Femur (tissue), 1 donor: Measurements from ENCODE around the gene CPNE9.
A peak's percentile ranks its signal among the peaks of the same experiment; 100 is the strongest.

Experiments used
- DNase-seq: peaks from one replicate; pipeline ENCODE4 v3.0.0-alpha.2; 2017

CPNE9 gene, protein sequence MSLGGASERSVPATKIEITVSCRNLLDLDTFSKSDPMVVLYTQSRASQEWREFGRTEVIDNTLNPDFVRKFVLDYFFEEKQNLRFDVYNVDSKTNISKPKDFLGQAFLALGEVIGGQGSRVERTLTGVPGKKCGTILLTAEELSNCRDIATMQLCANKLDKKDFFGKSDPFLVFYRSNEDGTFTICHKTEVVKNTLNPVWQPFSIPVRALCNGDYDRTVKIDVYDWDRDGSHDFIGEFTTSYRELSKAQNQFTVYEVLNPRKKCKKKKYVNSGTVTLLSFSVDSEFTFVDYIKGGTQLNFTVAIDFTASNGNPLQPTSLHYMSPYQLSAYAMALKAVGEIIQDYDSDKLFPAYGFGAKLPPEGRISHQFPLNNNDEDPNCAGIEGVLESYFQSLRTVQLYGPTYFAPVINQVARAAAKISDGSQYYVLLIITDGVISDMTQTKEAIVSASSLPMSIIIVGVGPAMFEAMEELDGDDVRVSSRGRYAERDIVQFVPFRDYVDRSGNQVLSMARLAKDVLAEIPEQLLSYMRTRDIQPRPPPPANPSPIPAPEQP

DNA sequence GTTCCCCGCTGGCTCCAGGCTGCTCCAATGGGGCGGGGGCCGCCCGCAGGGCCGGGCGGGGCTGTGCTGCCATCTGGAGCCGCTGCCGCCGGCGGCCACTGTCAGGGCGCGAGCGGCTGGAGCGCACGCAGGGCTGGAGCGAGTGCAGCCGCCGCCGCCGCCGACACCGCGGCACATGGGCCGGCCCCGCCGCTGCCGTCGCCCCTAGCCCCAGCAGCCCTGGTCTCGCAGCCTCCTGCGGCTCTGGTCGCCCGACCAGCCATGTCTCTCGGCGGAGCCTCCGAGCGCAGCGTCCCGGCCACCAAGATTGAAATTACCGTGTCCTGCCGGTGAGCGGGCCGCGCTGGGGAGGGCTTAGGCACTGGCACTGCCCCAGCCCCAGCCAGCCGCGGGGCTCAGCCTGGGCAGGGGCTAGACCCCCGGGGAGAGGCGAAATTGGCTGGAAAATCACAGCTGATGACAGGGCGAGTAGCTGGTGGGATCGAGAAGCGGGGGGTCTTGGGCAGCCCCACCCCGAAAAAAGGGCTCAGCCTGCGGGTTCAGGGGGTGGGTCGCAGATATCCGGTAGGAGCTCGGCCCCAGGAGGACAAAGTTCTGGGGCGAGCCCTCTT, at the start of gene CPNE9:
CPNE9 (plus strand) TSS at position 98 of the 611 bp plus-strand sequence; CDS start at position 262, 164 bp downstream.
- no peak for DNase-seq

DNA sequence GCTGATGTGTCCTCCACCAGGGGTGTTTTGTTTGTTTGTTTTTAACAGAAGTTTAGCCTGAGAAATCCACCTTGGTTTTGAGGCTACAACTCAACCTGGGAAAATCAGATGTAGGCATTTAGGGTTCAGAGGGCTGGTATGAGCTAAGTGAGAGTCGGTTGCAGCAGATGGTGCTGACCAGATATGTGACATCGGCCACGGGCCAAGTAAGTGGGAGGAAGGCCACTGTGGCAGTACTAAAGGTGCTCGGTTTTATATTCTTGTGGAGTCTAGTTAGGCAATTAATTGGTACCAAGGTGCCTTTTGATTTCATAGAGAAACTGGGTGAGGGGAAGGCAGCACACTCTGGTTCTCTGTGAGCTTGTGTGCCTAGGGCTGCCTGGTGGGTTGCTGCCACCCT, 43.8 kb upstream of the CPNE9 start:
- no peak for DNase-seq

DNA sequence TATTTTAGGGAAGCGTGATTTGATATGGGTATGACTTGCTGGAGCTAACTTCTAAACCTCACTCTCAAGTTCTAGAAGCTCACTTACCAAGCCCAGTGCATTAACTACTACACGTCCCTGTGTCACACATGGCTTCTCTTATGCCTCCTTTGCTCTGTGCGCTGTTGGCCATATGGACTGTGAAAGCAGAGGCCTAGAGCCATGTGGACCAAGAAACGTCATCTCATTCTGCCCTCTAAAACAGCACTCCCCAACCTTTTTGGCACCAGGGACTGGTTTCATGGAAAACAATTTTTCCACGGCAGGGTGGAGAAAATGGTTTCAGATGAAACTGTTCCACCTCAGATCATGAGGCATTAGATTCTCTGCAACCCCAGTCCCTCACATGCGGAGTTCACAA, 42.7 kb upstream of the CPNE9 start:
- DNase-seq = no peak

DNA sequence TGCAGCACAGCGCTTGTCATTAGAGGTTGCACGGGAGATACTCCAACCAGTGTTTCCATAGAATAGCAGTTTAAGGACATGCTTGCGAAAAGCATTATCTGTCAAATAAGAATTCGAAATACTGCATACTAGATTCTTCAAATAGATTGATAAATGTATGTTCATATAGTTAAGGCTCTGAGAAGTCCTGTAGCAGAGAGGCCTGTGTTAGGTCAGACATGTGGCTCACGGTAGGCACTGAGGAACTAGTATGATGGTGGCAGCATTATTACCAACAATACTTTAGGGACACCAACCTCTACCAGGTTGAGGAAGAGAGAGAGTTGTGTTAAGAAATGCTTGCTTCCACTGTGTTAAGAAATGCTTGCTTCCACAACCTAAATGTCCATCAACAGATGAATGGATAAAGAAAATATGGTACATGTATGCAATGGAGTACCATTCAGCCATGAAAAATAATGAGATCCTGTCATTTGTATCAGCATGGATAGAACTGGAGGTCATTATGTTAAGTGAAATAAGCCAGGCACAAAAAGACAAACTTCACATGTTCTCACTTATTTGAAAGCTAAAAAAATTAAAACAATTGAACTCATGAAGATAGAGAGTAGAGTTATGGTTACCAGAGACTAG, 39.4 kb upstream of the CPNE9 start:
- no peak for DNase-seq

DNA sequence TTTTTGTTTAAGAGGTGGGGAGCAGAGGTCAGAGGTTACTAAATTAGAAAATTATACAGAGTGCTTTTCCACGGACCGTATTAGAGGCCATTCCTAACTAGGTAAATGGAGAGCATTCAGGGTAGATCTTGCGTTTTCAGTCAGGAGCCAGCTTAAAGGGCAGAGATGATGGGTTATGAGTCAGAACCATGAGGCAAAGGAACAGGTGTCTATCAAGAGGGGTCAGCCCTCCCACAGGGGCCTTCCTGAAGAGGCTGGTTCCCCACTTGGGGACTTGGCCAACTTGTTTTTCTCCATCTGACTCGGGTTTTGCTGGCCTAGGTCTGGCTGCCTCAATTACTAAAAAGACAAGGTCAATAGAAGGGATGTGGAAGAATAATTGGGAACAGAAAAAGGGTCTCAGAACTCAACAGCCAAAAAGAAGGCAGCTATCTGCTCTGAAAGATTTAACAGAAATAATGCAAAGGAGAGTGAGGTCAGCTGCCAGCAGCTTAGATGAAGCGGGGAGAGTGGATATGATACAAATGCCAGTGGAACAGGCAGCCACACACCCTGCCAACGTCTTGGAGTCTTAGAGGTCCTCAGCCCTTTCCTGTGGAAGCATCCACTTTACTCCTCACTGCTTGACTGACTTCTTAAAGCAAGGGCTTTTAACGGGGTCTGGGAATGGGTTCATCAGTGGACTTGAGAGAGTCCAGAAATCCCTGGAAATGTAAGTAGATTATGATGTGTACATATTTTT, 36.8 kb upstream of the CPNE9 start:
- no peak for DNase-seq

DNA sequence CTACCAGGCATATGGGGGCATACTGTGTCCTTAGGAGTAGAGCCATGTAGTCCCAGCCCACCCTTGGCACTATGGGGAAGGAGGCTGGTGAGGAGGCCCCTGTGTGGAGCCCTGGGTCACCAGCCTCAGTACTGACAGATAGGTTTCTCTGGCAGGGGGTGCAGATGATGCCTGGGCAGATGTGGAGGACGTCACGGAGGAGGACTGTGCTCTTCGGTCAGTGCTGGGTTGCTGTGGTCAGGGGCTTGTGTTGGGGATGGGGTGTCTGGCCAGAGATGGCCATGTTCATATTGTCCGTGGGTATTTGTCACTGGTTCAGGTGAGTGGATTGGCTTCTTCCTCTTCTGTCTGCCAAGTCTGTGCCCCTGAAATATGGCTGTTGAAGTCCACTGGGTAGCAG, 34.4 kb upstream of the CPNE9 start:
- no peak for DNase-seq

DNA sequence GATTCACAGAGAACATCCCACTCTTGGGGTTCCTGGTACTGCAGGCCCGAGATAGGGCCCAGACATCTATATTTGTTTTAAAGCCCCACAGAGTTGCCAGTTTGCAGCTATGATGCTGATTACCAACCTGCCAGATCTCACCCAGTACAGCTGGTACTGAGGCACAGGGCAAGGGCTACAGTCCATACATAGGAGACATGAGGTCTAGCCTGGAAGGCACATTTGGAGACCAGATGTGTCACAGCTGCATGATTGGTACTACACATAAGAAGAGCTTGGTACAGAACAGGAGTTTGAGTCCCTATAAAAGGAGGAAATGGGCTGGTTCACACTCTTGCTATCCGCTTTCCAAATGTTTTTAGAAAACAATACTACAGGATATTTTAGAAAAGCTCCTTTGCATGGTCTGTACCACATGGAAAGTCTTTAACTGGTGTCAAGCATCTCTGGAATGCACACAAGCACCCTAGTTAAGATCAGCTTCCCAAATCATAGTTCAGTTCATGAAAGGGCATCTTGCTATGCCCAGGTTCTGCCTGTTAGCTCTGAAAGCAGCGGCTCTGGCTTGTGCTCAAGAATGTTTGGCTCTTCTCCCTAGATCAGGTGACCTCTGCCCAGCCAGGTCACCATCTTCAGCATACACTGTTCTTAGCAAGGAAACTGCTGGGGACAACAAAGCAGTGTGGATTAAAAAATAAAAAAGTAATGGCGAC, 33.8 kb upstream of the CPNE9 start:
- no peak for DNase-seq

DNA sequence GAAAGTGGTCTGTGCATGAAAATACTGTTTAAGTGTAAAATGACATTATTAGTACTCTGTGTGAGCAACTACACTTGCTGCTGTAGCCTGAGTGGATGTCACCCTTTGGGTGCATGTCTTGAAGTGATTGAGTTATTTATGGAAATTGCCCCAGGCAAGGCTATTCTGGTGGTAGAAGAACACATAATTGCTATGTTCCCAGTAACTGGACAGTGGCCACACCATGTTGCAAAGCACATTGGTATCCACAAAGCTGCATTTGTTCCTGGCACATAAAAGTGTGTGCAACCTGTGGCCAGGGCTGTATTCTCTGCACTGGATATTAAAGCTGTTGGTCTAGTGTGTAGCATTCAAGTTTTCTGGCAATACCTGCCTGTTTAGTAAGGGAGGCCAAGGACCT, 30.6 kb upstream of the CPNE9 start:
- no peak for DNase-seq

DNA sequence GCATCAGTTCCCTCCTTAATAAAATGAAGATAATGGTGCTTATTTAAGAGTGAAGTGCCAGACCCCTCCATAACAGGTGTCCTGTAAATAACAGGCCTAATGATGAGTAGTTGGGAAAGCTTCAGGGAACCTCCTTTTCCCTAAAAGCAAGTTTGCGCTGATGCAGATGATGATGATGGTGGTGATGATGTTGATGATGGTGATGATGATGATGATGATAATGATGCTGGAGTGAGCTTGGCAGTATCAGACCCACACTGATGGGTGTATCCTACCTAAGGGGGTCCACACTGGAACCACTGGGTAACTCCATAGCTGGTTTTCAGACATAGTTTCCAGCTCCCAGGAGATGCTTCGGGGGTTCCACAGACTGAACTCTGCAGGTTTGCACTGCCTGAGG, 29.9 kb upstream of the CPNE9 start:
- no peak for DNase-seq

DNA sequence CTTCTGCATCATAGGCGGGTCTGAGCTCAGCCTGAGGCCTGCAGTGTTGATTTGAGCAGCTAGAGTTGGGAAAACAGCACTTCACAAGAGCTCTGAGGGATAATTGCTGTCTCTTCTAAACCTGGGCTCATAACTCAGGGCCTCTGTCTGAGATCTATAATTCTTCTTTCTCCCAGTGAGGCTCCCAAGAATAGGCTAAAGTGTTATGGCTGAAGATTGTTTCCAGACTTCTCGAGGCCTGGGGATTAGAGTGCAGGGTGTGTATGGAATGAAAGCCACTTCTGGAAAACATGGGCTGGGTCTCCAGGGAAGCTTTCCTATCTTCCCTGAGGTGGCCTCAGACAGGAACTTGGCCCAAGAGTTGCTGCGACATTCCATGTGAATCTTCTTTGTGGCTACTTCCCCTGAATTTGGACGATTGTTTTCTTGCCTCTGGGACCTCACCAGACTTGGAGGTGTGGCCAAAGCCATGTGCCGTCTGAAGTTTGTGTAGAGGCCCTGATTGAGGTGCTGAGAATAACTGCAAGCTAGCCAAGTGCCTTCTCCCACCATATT, 27.8 kb upstream of the CPNE9 start:
- DNase-seq = peak; percentile 29

DNA sequence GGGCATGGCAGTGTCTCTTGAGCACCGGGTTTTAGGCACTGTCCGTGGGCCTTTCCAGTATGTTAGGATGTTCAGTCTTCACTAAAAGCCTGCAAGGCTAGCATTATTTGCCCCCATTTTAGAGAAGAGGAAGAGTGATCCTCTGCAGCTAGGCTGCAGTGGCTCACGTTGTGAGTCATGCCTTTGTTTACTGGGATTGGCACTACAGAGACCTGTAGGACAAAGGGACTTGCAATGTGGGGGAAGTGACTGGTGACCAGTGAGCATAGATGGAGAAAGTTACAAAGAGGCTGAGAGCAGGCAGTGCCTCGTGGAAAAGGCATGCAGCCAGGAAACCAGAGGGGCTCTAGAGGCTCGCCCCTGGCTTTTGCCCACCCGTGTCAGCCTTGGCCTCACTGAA, 26.8 kb upstream of the CPNE9 start:
- no peak for DNase-seq

DNA sequence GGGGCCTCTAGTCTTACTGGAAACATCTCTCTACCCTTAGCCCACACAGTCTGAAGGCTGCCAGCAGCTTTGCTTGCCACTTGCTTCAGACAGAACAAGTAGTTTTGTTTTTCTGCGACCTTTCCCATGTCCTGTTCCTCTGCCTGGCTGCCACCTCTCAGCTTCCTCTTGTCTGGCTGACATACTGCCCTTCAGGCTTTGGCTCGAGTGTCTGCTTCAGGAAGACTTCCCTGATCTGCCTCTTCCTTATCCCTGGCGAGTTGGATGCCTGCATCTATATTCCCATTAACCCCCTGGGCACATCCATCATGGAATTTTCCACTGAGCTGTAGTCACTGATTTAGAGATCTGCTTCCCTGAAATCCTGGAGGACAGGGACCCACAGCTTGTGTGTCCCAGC, 25.1 kb upstream of the CPNE9 start:
- no peak for DNase-seq

DNA sequence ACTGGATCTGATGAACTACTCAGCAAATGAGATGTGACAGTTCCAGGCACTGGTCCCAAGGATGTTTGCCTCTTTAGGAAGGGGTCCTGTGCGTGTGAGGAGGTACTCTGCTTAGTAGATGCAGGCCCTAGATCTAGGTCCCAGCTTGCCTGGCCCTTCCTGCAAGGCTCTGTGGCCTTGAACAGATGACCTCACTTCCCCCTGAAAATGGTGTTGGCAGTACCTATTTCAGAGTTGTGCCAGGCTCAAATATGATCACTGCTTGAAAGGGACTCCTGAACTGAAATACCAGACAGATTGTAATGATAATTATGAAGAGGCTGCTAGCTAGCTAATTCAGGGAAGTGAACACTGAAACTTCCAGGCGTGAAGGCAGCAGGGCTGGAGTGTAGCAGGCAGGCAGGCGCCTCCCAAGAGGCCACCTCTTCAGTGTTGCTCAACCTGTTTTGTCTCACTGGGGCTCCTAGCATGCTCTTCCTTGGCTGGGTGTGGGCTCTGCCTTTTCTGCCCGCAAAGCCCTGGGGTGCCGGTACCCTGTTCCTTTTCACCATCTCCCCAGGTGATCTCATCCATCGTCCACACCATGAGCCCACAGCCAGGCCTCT, 24.1 kb upstream of the CPNE9 start:
- no peak for DNase-seq

DNA sequence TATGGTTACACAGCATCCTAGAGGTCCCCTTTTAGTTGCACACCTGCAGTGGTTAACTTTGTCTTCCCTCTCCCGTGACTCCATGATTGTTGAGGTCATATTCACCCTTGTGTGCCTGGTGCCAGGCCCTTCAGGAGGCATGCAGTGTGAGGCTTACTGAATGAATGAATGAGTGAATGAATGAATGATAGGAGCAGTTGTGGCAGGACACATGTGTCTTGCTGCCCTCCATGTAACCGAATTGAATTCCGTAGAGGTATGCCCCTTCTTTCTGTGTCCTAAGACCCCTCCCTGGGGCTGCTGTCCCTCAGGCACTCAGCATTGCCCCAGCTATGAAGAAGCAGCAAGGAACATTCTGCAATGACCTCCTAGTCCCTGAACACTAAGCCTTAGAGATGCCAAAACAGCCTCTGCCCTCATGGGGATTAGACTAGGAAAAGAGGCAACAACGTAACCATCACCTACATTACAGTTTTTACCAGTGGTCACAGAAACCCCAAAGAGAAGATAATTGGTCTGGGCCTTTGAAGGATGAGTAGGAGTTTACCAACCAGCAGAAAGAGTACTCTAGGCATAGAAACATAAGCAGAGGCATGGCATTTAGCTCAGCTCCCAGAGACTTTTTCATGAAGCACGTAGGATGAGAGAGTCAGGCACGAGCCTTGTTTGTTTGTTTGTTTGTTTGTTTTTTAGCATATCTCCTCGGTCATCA, 22.5 kb upstream of the CPNE9 start:
- no peak for DNase-seq

DNA sequence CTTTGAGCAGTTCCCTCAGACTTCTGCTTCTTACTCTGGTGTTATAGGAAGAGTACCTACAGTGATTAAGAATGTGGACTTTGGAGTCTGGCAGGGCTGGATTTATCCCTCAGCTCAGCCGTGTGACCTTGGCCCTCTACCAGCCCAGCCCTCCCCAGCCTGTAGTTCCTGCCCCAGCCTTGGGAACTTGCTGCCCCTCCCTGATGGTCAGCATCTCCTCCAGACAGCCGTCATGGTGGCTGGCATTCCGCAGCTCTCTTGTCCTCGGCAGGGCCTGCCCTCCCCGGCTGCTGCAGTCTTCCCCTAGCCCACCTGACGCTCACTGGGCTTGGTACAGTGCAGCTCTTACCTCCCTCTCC, 21.9 kb upstream of the CPNE9 start:
- no peak for DNase-seq

DNA sequence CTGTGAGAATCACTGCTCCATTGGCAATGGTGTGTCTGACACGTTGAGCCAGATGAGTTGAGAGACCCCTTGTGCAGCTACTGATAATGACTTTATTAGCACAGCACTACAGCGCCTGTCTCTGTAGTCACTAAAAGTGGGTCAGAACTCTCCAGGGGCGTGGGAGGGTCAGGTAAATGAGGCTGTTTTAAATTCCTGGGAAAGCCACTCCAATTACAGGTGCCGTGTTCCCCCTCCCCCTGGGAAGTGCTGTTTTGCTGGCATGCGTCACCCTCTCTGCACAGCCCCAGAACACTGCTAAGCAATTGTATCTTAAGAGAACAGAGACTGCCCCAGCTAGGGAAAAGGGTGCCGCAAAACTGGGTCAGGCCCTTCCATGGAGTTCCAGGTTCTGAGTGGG, 21.5 kb upstream of the CPNE9 start:
- no peak for DNase-seq

DNA sequence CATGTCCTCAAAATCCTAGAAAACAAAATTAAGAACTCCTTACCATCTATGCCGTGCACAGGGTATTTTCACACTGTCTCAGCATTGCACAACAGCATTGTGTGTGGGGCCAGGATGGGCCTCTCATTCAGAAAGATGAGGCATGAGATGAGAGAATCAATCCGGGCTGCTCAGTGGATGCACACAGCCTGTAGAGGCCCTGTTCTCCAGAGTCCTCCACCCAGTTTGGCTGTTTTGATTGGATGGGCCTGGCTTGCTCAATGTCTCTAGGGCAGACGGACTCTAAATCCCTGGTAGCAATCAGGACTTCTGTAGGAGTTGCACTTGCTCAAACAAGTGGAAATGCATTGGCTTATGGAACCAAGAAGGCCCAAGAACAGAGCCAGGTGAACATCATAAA, 20.2 kb upstream of the CPNE9 start:
- no peak for DNase-seq

DNA sequence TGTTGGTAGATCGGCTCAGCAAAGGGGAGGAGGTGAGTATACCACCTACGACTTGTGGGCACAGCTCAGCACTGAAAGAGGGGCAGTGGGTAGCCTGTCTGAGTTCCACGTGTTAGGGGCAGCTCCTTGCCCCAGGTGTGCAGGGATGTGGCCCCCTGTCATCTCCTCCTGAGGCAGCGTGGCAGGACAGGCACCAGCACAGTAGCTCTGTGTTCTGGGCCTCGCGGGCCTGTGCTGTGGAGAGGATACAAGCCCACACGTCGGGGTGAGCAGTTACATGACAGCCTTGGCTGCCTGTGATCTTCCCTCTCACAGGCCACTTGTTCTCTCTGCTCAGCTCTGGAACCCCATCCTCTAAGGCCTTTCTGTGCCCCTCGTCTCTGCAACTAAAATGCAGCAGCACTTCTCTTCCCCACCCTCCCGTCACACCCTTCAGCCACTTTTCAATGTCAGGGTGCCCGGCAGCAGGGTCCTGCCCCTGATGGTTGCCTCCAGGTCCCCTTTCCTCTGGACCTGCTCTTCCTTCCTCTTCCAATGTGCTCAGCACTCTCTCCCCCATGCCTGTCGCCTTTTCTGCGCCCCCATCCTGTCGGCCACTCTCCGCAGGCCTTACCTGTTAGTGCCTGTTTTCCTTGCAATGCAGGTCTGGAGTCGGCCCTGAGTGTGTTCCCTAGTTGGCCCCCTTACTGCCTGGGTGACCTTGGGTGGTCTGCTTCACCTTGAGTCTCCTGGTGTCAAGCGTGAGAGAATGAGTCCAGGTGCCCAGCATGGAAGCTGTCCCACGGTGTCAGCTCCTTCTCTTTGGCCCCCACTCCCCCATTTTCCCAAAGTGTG, 18.2 kb upstream of the CPNE9 start:
- DNase-seq = no peak

DNA sequence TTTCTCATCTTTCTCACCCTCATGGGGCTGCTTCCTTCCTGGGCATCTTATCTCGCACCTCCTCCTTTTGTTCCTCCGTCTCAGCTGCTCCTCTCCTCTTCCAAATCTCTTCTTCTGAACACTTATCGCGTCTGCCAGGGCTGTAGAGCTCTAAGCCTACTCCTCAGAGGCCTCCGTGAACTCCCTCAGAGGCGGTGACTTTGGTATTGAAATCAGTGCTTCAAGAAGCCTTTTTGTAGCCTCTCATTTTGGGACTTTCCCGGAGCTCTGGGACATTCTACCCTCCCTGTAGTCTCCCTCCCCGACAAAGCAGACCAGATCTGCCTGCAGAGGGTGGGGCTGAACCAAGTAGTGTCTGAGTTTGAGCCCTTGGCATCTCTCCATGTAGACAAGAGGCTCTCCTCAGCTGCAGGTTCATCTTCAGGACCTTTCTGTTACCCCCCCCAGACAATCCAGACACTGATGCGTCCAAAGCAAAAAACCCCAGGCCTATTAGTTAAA, 17.5 kb upstream of the CPNE9 start:
- DNase-seq = no peak

DNA sequence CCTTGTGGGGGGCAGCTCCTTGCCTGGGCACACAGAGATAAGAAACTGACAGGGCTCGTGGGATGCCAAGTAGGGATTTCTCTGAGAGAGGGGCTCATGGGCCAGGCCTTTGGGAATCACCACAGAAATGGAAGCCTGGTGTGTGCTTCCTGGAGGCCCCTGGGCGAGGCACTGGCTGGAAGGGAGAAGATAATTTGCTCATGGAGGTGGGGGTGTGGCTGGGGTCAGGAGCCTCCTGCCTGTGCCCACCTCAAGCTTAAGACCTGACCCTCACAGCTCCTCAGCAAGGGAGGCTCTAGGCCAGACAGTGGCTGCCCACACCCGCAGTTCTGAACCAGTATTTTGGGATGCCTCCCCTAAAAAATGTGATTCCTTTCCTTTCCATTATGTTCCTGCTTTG, 16.9 kb upstream of the CPNE9 start:
- DNase-seq = no peak
